ENCODE measurements around the gene IGFBPL1. TPM values are rescaled to one million over a fixed set of nuclear protein-coding genes. Genes with fewer than 3 reads are reported as not detected.

Gene IGFBPL1
- total RNA-seq, 1 donor from 2014 or later, result 0.87 TPM

- ATAC-seq, result no peak
- Histone ChIP-seq H3K4me3 (no peak overlapping the region), H3K27ac (no peak overlapping the region), H3K4me1 (no peaks in the 10 kb centered on the region), H3K9me3 (no peaks in the 10 kb centered on the region), H3K36me3 (no peaks in the 10 kb centered on the region), H3K27me3 (peaks cover 4% of the 10 kb centered on the region)
- no peak for DNase-seq
- no peak for TF ChIP-seq CTCF (IDR thresholded peaks at IDR 0.05)
- intact Hi-C loops (cut with DNase I), result no loop called here
Observed at GRCh38 chr9:38414040-38414723, 10.1 kb downstream of the IGFBPL1 start.

GRCh38 chr9:38413283-38413682 is 11.0 kb downstream of the IGFBPL1 start:
- no peaks in the 10 kb centered on the region for H3K36me3 ChIP-seq
- intact Hi-C loops (cut with DNase I), result no loop called here
- TF ChIP-seq CTCF (IDR thresholded peaks at IDR 0.05), result no peak
- DNase-seq (no peak), ATAC-seq (no peak)
- no peaks in the 10 kb centered on the region for H3K9me3 ChIP-seq
- no peak overlapping the region for H3K4me3 ChIP-seq
- H3K27ac ChIP-seq, result no peak overlapping the region
- peaks cover 4% of the 10 kb centered on the region for H3K27me3 ChIP-seq
- H3K4me1 ChIP-seq, result no peaks in the 10 kb centered on the region

- Histone ChIP-seq H3K27me3 (peaks cover 4% of the 10 kb centered on the region), H3K27ac (no peak overlapping the region), H3K9me3 (no peaks in the 10 kb centered on the region), H3K4me3 (no peak overlapping the region), H3K36me3 (no peaks in the 10 kb centered on the region), H3K4me1 (no peaks in the 10 kb centered on the region)
- intact Hi-C loops (cut with DNase I), result no loop called here
- no peak for DNase-seq
- TF ChIP-seq CTCF (IDR thresholded peaks at IDR 0.05), result no peak
- ATAC-seq, result no peak
Observed at GRCh38 chr9:38412751-38413150, 11.5 kb downstream of the IGFBPL1 start.

GRCh38 chr9:38408719-38409118 is 15.5 kb downstream of the IGFBPL1 start:
- intact Hi-C loops (cut with DNase I), result no loop called here
- no peak for TF ChIP-seq CTCF (IDR thresholded peaks at IDR 0.05)
- ATAC-seq (no peak), DNase-seq (no peak)
- H3K27me3 ChIP-seq, result peaks cover 14% of the 10 kb centered on the region
- H3K36me3 ChIP-seq, result no peaks in the 10 kb centered on the region
- no peaks in the 10 kb centered on the region for H3K9me3 ChIP-seq
- H3K4me1 ChIP-seq, result no peaks in the 10 kb centered on the region
- H3K27ac ChIP-seq, result no peak overlapping the region
- no peak overlapping the region for H3K4me3 ChIP-seq

GRCh38 chr9:38406476-38407186 is 17.6 kb downstream of the IGFBPL1 start:
- intact Hi-C loops (cut with DNase I), result no loop called here
- Histone ChIP-seq H3K27me3 (peaks cover 18% of the 10 kb centered on the region), H3K4me3 (no peak overlapping the region), H3K9me3 (no peaks in the 10 kb centered on the region), H3K4me1 (no peaks in the 10 kb centered on the region), H3K27ac (no peak overlapping the region), H3K36me3 (no peaks in the 10 kb centered on the region)
- no peak for ATAC-seq
- no peak for DNase-seq
- TF ChIP-seq CTCF (IDR thresholded peaks at IDR 0.05), result no peak
